Erythroblast (primary cell): ENCODE measurements around the gene UBLCP1.

Source experiments
- GATA1 ChIP-seq: IDR thresholded peaks from 2 replicates; pipeline ENCODE4 v1.6.1; 2011; ENCODE audit warnings: low read depth, mild to moderate bottlenecking, control low read depth, low read length, moderate library complexity
- POLR2A ChIP-seq: IDR thresholded peaks from 2 replicates; pipeline ENCODE4 v1.6.1; 2011; ENCODE audit warnings: mild to moderate bottlenecking, low read length

DNA sequence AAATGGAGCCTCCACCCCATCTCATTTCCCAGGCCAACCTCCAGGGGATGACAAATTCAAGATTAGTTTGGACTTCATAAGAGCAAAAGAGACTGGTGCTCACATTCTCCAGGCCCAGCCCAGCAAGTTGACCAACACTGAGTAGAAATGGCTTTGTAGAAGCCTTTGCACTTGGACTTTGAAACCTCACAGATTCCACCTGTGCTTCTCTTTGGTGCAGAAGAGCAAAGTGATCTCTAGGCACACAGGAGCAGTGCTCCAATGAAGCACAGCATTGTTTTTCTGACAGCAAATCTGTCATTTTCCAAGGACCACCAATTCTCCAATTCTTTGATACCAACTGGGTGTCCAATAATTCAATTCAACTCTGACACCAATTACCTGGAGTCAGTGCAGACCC lies 36.6 kb upstream of the UBLCP1 start:
- no peak for TF ChIP-seq POLR2A
- TF ChIP-seq GATA1 = no peak
